Neural cell (in vitro differentiated cells): ENCODE results near the gene ATAD2B. TPM values are rescaled to one million over a fixed set of nuclear protein-coding genes. Genes with fewer than 3 reads are reported as not detected.

ENCODE experiments used
- H2AFZ ChIP-seq: fragments of 200-600, 300-800 bp; sonication (generic), shearing (Covaris generic); 2 replicates; pipeline ENCODE4 v1.6.0; 2014; ENCODE audit warnings: low read depth, mild to moderate bottlenecking, antibody characterized with exemption, low read length, moderate library complexity
- H3F3A ChIP-seq: fragments of 200-600 bp; shearing (Covaris generic); 2 replicates; pipeline ENCODE4 v1.6.1; 2016; ENCODE audit warnings: mild to moderate bottlenecking, moderate library complexity, mixed read lengths, antibody characterized with exemption, low read length; ENCODE audit not compliant: insufficient read depth, poor library complexity, severe bottlenecking
- H3K27ac ChIP-seq: fragments of 200-600, 300-800 bp; sonication (generic), shearing (Covaris generic); 2 replicates; pipeline ENCODE4 v1.5.1; 2014; ENCODE audit warnings: mild to moderate bottlenecking, low read length, moderate library complexity
- H3K27me3 ChIP-seq: fragments of 300-800, 200-600 bp; sonication (generic), shearing (Covaris generic); 2 replicates; pipeline ENCODE4 v1.6.0; 2014; ENCODE audit warnings: mild to moderate bottlenecking, low read depth, low read length, moderate library complexity; ENCODE audit not compliant: insufficient read depth
- H3K36me3 ChIP-seq: fragments of 300-800, 200-600 bp; sonication (generic), shearing (Covaris generic); 2 replicates; pipeline ENCODE4 v1.5.1; 2014; ENCODE audit warnings: mild to moderate bottlenecking, antibody characterized with exemption, low read length, moderate library complexity; ENCODE audit not compliant: insufficient read depth
- H3K4me2 ChIP-seq: fragments of 300-800, 200-600 bp; sonication (generic), shearing (Covaris generic); 2 replicates; pipeline ENCODE4 v1.6.0; 2014; ENCODE audit warnings: mild to moderate bottlenecking, low read length
- H3K4me3 ChIP-seq: fragments of 300-800, 200-600 bp; sonication (generic), shearing (Covaris generic); 2 replicates; pipeline ENCODE4 v1.5.1; 2014; ENCODE audit warnings: mild to moderate bottlenecking, low read length, moderate library complexity
- H3K79me2 ChIP-seq: fragments of 200-600 bp; shearing (Covaris generic); replicated peaks from 2 replicates; pipeline ENCODE4 v1.6.0; 2014; ENCODE audit warnings: mild to moderate bottlenecking, low read length, moderate library complexity; ENCODE audit not compliant: insufficient read depth
- H3K9ac ChIP-seq: fragments of 300-800, 200-600 bp; sonication (generic), shearing (Covaris generic); 2 replicates; pipeline ENCODE4 v1.6.1; 2016; ENCODE audit warnings: mild to moderate bottlenecking, low read length, mixed read lengths
- H3K9me2 ChIP-seq: fragments of 200-600 bp; shearing (Covaris generic); 2 replicates; pipeline ENCODE4 v1.6.1; 2016; ENCODE audit warnings: mild to moderate bottlenecking, low read length, mixed read lengths; ENCODE audit not compliant: insufficient read depth
- H3K9me3 ChIP-seq: fragments of 200-600, 300-800 bp; sonication (generic), shearing (Covaris generic); 2 replicates; pipeline ENCODE4 v1.6.1; 2016; ENCODE audit warnings: mild to moderate bottlenecking, mixed run types, low read length, moderate library complexity, mixed read lengths
- H4K20me1 ChIP-seq: fragments of 200-600 bp; shearing (Covaris generic); 2 replicates; pipeline ENCODE4 v1.6.1; 2016; ENCODE audit warnings: mild to moderate bottlenecking, mixed run types; ENCODE audit not compliant: insufficient read depth
- EP300 ChIP-seq: fragments of 450-650 bp; conservative IDR thresholded peaks from 2 replicates; pipeline ENCODE4 v1.6.1; 2014; ENCODE audit warnings: antibody characterized with exemption, mild to moderate bottlenecking, moderate library complexity; ENCODE audit not compliant: poor library complexity, severe bottlenecking
- EZH2 ChIP-seq: fragments of 200-600, 300-800 bp; shearing (Covaris generic), sonication (generic); IDR thresholded peaks from 2 replicates; pipeline ENCODE4 v1.6.1; 2014; ENCODE audit warnings: antibody characterized with exemption, low read length, borderline replicate concordance, mild to moderate bottlenecking; ENCODE audit not compliant: insufficient read depth, poor library complexity, severe bottlenecking
- MXI1 ChIP-seq: fragments of 450-650 bp; conservative IDR thresholded peaks from 2 replicates; pipeline ENCODE4 v1.6.1; 2014; ENCODE audit warnings: antibody characterized with exemption, mild to moderate bottlenecking; ENCODE audit not compliant: poor library complexity, severe bottlenecking
- POLR2AphosphoS5 ChIP-seq: IDR thresholded peaks from 2 replicates; pipeline ENCODE4 v1.6.1; 2012
- RAD21 ChIP-seq: fragments of 450-650 bp; conservative IDR thresholded peaks from 2 replicates; pipeline ENCODE4 v1.6.1; 2014; ENCODE audit warnings: antibody characterized with exemption, mild to moderate bottlenecking, moderate library complexity
- SMC3 ChIP-seq: fragments of 450-650 bp; conservative IDR thresholded peaks from 2 replicates; pipeline ENCODE4 v1.6.1; 2014; ENCODE audit warnings: antibody characterized with exemption, mild to moderate bottlenecking, moderate library complexity; ENCODE audit not compliant: poor library complexity
- TAF1 ChIP-seq: IDR thresholded peaks from 2 replicates; pipeline ENCODE4 v1.6.1; 2012; ENCODE audit warnings: low read depth
- polyA plus RNA-seq: library from polyadenylated mRNA; depleted of rRNA; stranded (reverse); fragments of >200 nt; gene quantifications from 2 replicates; pipeline ENCODE4 v1.2.3, GENCODE V29; 2014
- TF ChIP-seq, protein P1 (sequence below): fragments of 450-650 bp; IDR thresholded peaks from 2 replicates; pipeline ENCODE4 v1.5.1; 2014; ENCODE audit warnings: antibody characterized with exemption, mild to moderate bottlenecking, moderate library complexity; ENCODE audit not compliant: poor library complexity, severe bottlenecking
- TF ChIP-seq, protein P2 (sequence below): IDR thresholded peaks from 2 replicates; pipeline ENCODE4 v1.6.1; 2012; ENCODE audit warnings: borderline replicate concordance

Gene ATAD2B
- polyA plus RNA-seq, 1 donor from 2014 or later, result 37.6 TPM

DNA sequence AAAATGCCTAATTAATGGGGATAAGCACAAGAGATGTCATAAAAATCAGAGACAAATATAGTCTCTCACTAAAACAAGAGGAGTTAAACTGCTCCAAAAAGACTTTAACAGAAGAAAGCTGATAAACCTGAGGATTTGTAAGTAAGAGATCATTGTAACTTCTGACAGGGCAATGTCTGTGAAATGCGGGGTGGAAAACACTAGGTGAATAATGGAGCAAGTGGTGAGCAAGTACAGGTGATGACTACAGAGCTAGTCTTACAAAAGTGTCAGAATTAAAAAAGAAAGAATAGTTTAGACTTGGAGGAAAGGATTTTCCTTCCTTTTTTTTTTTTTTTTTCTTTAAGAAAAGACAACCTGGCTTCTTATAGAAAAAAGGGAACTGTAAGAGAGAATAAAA is 22.7 kb downstream of the ATAD2B start:
- Histone ChIP-seq H3F3A (no peaks in the 10 kb centered on the region), H3K4me3 (no peak overlapping the region), H3K36me3 (no peaks in the 10 kb centered on the region), H3K4me2 (no peak overlapping the region), H3K27me3 (no peaks in the 10 kb centered on the region), H3K9ac (no peak overlapping the region), H4K20me1 (no peaks in the 10 kb centered on the region), H3K9me3 (no peaks in the 10 kb centered on the region), H3K79me2 (peaks cover 38% of the 10 kb centered on the region), H3K27ac (no peak overlapping the region), H2AFZ (no peak overlapping the region), H3K9me2 (no peaks in the 10 kb centered on the region)
- no peak for TF ChIP-seq EZH2
- no peak for TF ChIP-seq POLR2AphosphoS5
- TF ChIP-seq SMC3, result no peak
- TF ChIP-seq, protein P1, sequence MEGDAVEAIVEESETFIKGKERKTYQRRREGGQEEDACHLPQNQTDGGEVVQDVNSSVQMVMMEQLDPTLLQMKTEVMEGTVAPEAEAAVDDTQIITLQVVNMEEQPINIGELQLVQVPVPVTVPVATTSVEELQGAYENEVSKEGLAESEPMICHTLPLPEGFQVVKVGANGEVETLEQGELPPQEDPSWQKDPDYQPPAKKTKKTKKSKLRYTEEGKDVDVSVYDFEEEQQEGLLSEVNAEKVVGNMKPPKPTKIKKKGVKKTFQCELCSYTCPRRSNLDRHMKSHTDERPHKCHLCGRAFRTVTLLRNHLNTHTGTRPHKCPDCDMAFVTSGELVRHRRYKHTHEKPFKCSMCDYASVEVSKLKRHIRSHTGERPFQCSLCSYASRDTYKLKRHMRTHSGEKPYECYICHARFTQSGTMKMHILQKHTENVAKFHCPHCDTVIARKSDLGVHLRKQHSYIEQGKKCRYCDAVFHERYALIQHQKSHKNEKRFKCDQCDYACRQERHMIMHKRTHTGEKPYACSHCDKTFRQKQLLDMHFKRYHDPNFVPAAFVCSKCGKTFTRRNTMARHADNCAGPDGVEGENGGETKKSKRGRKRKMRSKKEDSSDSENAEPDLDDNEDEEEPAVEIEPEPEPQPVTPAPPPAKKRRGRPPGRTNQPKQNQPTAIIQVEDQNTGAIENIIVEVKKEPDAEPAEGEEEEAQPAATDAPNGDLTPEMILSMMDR, result no peak
- TF ChIP-seq RAD21, result no peak
- TF ChIP-seq, protein P2, sequence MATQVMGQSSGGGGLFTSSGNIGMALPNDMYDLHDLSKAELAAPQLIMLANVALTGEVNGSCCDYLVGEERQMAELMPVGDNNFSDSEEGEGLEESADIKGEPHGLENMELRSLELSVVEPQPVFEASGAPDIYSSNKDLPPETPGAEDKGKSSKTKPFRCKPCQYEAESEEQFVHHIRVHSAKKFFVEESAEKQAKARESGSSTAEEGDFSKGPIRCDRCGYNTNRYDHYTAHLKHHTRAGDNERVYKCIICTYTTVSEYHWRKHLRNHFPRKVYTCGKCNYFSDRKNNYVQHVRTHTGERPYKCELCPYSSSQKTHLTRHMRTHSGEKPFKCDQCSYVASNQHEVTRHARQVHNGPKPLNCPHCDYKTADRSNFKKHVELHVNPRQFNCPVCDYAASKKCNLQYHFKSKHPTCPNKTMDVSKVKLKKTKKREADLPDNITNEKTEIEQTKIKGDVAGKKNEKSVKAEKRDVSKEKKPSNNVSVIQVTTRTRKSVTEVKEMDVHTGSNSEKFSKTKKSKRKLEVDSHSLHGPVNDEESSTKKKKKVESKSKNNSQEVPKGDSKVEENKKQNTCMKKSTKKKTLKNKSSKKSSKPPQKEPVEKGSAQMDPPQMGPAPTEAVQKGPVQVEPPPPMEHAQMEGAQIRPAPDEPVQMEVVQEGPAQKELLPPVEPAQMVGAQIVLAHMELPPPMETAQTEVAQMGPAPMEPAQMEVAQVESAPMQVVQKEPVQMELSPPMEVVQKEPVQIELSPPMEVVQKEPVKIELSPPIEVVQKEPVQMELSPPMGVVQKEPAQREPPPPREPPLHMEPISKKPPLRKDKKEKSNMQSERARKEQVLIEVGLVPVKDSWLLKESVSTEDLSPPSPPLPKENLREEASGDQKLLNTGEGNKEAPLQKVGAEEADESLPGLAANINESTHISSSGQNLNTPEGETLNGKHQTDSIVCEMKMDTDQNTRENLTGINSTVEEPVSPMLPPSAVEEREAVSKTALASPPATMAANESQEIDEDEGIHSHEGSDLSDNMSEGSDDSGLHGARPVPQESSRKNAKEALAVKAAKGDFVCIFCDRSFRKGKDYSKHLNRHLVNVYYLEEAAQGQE, result no peak

DNA sequence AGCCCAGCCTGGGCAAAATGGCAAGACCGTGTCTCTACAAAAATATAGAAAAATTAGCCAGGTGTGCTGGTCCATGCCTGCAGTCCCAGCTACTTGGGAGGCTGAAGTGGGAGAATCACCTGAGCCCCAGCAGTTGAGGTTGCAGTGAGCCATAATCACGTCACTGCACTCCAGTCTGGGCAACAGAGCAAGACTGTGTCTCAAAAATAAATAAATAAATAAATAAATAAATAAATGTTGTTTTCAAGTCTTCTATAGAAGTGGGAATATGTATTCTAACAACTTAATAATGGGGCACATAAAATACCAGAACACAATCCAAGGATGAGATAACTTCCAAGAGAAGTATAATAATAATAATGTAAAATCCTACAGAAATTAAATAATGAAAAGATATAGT is 23.9 kb downstream of the ATAD2B start:
- Histone ChIP-seq H3K9me3 (no peaks in the 10 kb centered on the region), H3K36me3 (no peaks in the 10 kb centered on the region), H3K27me3 (no peaks in the 10 kb centered on the region), H4K20me1 (no peaks in the 10 kb centered on the region), H3F3A (no peaks in the 10 kb centered on the region), H3K9ac (no peak overlapping the region), H3K27ac (no peak overlapping the region), H3K79me2 (peaks cover 46% of the 10 kb centered on the region), H2AFZ (no peak overlapping the region), H3K4me3 (no peak overlapping the region), H3K4me2 (no peak overlapping the region), H3K9me2 (no peaks in the 10 kb centered on the region)
- no peak for TF ChIP-seq EP300
- TF ChIP-seq SMC3, result no peak
- TF ChIP-seq, protein P1, result no peak
- no peak for TF ChIP-seq TAF1
- TF ChIP-seq RAD21, result no peak
- no peak for TF ChIP-seq POLR2AphosphoS5
- no peak for TF ChIP-seq MXI1
- TF ChIP-seq, protein P2, result no peak
- TF ChIP-seq EZH2, result no peak
